NCI-H82 treated with DMSO at 0.1 percent for 48 hours (cell line): ENCODE data around the gene TPD52L1.
A peak's percentile ranks its signal among the peaks of the same experiment; 100 is the strongest.

Source experiments
- DNase-seq: peaks from one replicate; lab custom pipeline; 2025; ENCODE audit not compliant: unreplicated experiment; lab: John Stamatoyannopoulos, UW

TPD52L1 gene

DNA sequence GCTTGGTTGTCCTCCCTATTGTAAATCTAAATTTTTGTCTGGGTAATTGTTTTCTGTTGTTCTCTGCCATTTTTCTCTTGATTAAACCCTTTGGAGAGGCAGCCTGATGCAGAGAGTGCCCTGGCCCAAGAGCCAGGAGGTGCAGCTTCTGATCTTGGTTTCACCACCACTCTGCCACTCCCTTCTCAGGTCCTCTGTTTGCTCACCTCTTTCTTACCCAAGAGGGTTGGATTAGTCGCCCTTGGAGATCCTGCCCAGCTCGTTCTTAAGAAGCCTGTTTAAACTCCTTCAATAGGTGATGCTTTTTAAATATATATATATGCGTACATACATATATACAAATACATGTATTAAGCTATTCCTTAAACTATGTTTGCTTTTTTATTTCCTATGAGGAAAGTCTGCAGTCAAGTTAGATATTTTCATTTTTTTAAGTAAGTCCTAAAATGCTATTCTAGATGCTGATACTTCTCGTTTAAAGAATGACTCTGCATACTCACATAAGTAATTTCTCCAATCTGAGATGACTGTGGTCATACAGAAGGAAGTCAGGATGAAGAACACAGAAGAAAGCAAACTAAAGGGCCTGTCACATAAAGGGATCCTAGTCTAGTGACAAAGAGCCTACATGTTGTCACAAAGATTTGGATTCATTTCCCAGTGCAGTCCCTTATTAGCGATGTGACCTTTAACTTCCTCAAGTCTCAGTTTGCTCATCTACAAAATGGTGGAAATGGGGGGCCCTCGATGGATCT lies 19.9 kb downstream of the TPD52L1 start:
- DNase-seq = no peak

DNA sequence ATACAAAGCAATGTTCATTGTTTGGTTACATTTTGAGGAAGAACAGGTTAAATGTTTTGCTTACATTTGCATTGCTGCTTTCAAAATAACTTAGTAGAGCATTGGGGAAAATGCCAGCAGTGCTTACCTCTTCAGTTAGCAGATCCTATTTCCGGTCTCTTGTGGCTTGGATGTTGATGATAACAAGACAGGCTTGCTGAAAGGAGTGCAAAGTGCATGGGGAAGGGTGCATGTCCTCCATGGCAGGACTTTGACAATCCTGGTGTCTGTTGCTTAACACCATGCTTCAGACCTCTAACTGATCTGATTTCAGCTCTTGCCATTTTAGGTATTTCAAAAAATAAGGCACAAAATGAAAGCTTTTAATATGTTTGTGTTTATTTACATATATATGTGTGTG lies 21.1 kb downstream of the TPD52L1 start:
- no peak for DNase-seq

DNA sequence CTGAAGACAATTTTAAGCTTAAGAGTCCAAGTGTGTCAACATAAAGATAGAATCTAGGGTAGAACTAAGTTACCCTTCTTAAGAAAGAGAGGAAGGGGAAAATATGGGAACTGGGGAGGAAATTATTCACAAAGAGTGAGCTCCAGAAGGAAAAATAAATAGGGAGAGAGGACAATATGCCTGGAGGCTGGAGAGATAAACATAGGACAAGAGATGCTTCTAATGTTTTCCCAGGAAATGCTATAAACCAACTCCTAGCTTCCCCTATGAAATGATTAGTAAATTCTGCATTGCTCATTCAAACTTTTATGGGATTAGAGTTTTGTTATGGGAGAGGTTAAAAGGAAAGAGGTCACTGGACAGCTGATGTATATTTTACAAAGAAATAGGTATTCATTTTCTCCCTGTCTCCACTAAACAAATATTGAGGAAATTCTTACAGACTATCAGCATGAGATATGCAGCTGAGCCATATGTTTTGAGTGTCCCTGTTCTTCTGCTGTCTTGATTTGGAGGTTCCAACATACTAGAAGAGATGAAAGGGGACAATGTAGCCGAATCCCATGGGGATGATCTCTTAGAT lies 22.0 kb downstream of the TPD52L1 start:
- no peak for DNase-seq

DNA sequence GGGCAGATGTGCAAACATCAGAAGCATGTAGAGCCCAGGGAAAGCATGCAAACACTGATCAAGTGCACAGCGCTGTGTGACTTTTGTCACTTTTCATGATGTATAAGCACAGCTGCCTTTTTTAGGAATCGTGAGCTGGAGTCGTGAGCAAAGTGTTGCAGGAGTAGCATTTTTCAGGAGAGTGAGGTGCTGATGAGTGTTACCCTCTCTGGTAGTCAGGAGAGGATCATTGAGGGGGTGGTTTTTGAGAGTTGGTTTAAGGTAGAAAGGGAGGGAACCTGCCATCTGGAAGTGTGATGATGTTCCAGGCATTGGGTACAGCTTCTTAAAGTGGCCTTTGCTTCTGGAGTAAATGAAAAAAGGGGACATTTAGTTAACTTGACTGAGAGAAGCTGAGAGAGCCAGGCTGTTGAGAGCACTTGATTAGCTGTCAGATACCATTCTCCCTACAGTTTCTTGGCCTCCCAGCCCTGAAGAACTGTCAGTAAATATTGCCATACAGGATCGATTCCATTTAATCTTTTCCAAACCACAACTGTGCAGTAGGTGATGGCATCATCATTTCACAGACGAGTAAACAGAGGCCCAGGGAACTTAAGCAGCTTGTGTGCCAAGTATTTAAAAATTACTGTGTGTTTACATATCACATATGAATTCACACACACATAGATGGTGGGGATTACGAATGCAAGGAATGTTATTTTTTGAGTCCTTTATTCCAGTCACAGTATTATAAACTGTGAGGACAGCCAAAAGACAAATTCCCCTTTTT lies 28.9 kb downstream of the TPD52L1 start:
- DNase-seq = no peak

DNA sequence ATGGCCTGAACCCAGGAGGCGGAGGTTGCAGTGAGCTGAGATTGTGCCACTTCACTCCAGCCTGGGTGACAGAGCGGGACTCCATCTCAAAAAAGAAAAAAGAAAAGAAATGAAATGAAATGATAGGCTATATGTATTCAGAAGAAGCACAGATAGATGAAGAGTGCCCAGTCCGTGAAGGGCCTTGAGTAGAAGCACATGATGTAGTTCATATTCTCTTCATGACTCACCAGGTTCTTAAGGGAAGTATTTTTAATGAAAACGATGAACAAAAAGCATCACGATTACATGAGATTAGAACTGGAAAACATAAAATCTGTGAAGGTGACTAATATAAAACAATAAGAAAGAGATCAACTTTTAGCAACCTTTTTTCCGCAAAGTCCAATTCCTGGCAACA lies 29.8 kb downstream of the TPD52L1 start:
- DNase-seq = no peak

GRCh38 chr6:125188037-125188436 lies 34.5 kb downstream of the TPD52L1 start:
- DNase-seq = no peak

- no peak for DNase-seq
Measured at GRCh38 chr6:125188594-125189203, 35.1 kb downstream of the TPD52L1 start.

DNA sequence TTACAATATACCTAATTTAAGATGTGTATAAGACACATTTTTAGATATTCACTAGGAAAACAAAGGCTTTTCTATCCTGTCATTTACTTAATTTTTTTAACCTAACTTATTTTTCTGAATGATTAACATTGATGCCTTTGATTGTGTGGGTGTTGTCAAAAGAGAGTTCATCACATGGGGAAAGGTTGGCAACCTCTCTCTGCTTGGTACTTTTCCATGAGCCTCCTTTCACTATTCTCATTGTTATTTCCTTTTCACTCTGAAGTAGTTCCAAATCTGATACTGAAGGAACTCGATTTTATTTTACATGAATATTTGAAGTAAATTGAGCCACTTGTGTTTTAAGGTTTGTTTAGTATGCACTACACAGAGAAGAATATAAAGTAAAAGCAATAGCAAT lies 35.9 kb downstream of the TPD52L1 start:
- DNase-seq = no peak

DNA sequence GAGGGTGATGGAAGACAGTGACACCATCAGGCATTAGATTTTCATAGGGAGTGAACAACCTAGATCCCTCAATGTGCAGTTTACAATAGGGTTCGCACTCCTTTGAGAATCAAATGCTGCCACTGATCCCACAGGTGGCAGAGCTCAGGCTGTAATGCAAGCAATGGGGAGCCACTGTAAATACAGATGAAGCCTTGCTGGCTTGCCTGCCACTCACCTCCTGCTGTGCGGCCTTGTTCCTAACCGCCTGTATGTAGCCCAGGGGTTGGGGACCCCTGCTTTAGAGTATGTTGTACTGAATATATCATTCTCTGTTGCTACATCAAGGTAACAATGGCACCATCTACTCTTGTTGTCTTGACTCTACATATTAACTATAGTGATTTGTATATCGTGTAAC lies 37.1 kb downstream of the TPD52L1 start:
- DNase-seq = no peak

GRCh38 chr6:125191916-125192609 lies 38.5 kb downstream of the TPD52L1 start:
- peak; percentile 34 for DNase-seq

GRCh38 chr6:125192610-125192930 lies 39.0 kb downstream of the TPD52L1 start:
- no peak for DNase-seq

DNA sequence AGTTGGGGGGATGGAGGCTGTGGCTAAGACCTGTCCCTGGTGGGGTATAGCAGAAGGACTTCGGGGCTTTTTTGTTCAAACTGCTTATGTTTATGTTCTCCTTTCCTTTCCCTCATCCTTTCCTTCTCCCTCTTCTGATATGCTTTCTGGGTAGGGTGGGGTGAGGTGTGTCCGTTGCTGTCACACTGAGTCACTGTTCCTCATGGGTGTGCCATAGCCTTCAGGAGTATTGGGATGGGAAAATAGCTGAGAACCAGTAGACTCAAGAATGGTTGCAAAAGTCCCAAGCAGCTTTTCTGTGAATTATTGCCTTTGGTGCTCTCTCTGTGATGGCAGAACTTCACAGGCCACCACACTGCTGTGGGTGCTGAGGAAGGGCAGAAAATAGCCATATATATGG lies 39.6 kb downstream of the TPD52L1 start:
- DNase-seq = no peak

GRCh38 chr6:125194941-125195340 lies 41.4 kb downstream of the TPD52L1 start:
- no peak for DNase-seq

DNA sequence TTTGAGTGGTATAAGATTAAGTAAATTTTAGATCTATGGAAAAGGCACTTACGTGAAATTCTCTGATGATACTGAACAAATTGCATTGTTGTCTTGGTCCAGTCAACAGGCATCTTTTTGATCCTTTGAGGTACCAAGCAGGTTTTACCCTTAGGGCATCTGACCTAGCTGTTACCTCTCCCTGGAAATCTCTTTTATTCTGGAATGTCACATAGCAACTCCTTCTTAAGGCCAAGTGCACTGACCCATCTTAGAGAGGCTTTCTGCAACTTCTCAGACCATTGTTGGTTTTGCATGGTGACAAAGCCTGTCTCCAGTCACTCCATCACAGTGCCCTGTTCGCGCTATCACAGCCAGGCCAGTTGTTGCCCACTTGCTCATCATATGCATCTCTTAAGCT lies 42.0 kb downstream of the TPD52L1 start:
- no peak for DNase-seq

- no peak for DNase-seq
Measured at GRCh38 chr6:125196613-125197012, 43.0 kb downstream of the TPD52L1 start.

- DNase-seq = peak; percentile 44
Measured at GRCh38 chr6:125197795-125198269, 44.3 kb downstream of the TPD52L1 start.

DNA sequence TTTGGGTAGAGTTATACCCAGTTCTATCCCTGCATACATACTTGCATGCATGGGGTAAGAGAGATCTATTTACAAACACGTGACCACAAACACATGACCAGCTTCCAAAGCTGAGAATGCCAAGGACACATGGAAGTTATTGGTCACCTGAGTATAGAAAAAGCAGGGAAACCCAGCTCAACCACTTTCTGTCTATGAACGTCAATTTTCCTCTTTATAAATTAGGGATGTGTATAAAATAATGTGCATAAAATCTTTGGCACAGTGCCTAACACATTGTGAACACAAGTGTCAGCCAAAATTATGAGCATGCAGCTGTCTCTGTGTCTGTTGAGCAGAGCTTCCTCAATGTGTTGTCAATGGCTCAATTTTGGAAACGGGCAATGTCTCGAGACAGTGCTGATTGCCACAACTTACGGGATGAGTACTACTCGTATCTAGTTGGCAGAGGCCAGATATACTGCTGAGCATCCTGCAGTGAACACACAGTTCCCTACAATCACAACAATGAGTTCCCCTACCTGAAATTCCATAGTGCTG lies 44.9 kb downstream of the TPD52L1 start:
- no peak for DNase-seq

DNA sequence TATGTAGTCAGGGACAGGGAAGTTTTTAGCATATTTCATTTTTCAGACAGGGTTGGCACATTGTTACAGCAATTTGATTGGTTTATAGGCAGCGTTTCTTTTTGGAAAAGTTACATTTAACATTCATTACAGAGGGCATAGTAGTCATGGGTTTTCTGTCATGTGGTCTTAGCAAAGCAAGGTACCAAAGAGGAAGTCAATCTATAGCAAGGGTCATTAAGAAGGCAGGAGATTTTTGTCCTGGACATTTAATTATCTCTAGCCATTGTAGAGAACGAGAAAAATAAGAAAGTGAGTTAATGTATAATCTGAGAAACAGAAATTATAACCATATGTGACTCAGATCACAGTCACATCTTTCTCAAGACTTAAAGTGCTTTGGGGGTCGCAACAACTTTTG lies 47.4 kb downstream of the TPD52L1 start:
- no peak for DNase-seq

DNA sequence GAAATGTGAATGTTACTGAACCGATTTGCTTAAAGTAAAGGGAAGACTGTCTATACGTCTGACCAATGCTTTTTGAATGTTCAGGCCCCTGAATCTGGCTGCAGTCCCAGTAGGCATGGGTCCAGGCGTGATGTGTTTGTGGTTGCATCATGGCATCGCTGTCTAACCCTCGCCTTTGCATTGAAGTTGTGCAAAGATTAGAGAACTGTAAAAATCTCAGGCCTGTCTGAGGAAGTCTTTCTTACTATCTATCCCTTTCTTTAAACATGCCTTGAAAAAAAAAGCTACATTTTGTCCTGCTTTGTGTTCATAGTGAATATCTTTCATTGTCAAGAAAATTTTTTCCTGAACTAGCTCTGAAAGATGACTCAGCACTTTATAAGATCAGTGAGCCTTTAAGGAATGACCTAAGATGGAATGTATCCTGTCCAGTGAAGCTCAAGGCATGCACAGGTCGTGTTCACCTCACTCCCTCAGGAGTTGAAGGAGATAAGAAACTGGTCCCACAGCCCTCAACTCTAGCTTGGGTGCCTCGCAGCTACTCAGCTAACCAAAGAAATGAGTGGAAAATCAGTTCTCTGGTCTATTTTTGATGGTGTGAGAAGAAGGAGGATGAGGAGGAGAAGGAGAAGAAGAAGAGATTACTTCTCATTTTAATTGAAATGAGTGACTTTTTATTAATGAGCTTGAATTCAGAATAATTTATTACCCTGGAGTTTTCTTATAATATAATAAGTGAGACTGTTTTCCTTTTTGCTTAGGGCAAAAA lies 48.6 kb downstream of the TPD52L1 start:
- no peak for DNase-seq

DNA sequence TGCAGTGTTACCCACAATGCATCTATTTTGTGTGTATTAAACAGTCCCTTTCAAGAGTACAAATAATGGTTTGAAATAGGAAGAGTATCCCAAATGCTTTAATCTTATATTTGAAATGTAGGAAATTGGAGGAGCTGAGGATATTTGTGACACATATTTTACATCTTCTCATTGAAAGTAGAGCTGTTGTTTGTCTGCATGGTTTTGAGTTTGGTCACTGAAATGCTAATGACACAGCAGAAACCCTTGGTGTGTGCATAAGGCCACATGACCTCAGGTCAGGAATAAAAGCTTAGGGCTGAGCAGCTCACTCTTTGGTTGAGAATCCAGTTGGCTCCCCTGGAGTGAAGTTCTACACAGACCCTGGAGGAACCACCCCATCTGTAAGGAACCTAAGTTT lies 49.8 kb downstream of the TPD52L1 start:
- DNase-seq = no peak
